ENCODE results near the gene POLR3H.

Gene POLR3H

GRCh38 chr22:41534219-41534618 is 10.1 kb downstream of the POLR3H start:
- Histone ChIP-seq H3K9me3 (no peaks in the 10 kb centered on the region), H3K4me1 (ENCODE audit: control insufficient read depth in 1 of 2, insufficient read depth in 1 of 2, low read depth in 1 of 2, low read length in 1 of 2) (no peaks in the 10 kb centered on the region), H3K27me3 (no peaks in the 10 kb centered on the region), H3K36me3 (peaks cover 29% of the 10 kb centered on the region), H3K27ac (no peak overlapping the region), H3K4me3 (ENCODE audit: low read depth in 1 of 2, low read length in 1 of 2) (no peak overlapping the region)
- no peak for TF ChIP-seq CTCF (IDR thresholded peaks at IDR 0.05)

GRCh38 chr22:41532908-41533825 is 11.1 kb downstream of the POLR3H start:
- no peak overlapping the region for H3K4me3 ChIP-seq (ENCODE audit: low read depth in 1 of 2, low read length in 1 of 2)
- H3K9me3 ChIP-seq, result no peaks in the 10 kb centered on the region
- no peaks in the 10 kb centered on the region for H3K4me1 ChIP-seq (ENCODE audit: control insufficient read depth in 1 of 2, insufficient read depth in 1 of 2, low read depth in 1 of 2, low read length in 1 of 2)
- no peak overlapping the region for H3K27ac ChIP-seq
- peaks cover 40% of the 10 kb centered on the region for H3K36me3 ChIP-seq
- TF ChIP-seq CTCF (IDR thresholded peaks at IDR 0.05), result peak; percentile 62
- no peaks in the 10 kb centered on the region for H3K27me3 ChIP-seq

GRCh38 chr22:41531715-41532477 is 12.4 kb downstream of the POLR3H start:
- H3K36me3 ChIP-seq, result peaks cover 52% of the 10 kb centered on the region
- no peak overlapping the region for H3K4me3 ChIP-seq (ENCODE audit: low read depth in 1 of 2, low read length in 1 of 2)
- no peaks in the 10 kb centered on the region for H3K27me3 ChIP-seq
- H3K27ac ChIP-seq, result no peak overlapping the region
- H3K9me3 ChIP-seq, result no peaks in the 10 kb centered on the region
- no peaks in the 10 kb centered on the region for H3K4me1 ChIP-seq (ENCODE audit: control insufficient read depth in 1 of 2, insufficient read depth in 1 of 2, low read depth in 1 of 2, low read length in 1 of 2)
- no peak for TF ChIP-seq CTCF (IDR thresholded peaks at IDR 0.05)

GRCh38 chr22:41530890-41531714 is 13.2 kb downstream of the POLR3H start:
- no peaks in the 10 kb centered on the region for H3K4me1 ChIP-seq (ENCODE audit: control insufficient read depth in 1 of 2, insufficient read depth in 1 of 2, low read depth in 1 of 2, low read length in 1 of 2)
- H3K27me3 ChIP-seq, result no peaks in the 10 kb centered on the region
- no peak overlapping the region for H3K4me3 ChIP-seq (ENCODE audit: low read depth in 1 of 2, low read length in 1 of 2)
- H3K9me3 ChIP-seq, result no peaks in the 10 kb centered on the region
- TF ChIP-seq CTCF (IDR thresholded peaks at IDR 0.05), result no peak
- H3K36me3 ChIP-seq, result peaks cover 60% of the 10 kb centered on the region
- no peak overlapping the region for H3K27ac ChIP-seq

GRCh38 chr22:41528938-41529561 is 15.2 kb downstream of the POLR3H start:
- H3K27me3 ChIP-seq, result no peaks in the 10 kb centered on the region
- H3K4me3 ChIP-seq (ENCODE audit: low read depth in 1 of 2, low read length in 1 of 2), result no peak overlapping the region
- no peak for TF ChIP-seq CTCF (IDR thresholded peaks at IDR 0.05)
- H3K36me3 ChIP-seq, result peaks cover 81% of the 10 kb centered on the region
- no peaks in the 10 kb centered on the region for H3K9me3 ChIP-seq
- no peak overlapping the region for H3K27ac ChIP-seq
- peaks cover 0 to 3% of the 10 kb centered on the region in 2 experiments for H3K4me1 ChIP-seq (ENCODE audit: control insufficient read depth in 1 of 2, insufficient read depth in 1 of 2, low read depth in 1 of 2, low read length in 1 of 2)
